CD4-positive, alpha-beta T cell (primary cell): ENCODE data around the gene SNRPE. TPM values are rescaled to one million over a fixed set of nuclear protein-coding genes. Genes with fewer than 3 reads are reported as not detected.

Source experiments
- ATAC-seq: fragments of 200-7000 bp; cut with Tn5 transposase; one replicate; pipeline ENCODE4 v1.10.0; 2022; ENCODE audit warnings: mild to moderate bottlenecking; ENCODE audit not compliant: poor library complexity
- CTCF ChIA-PET: fragments of 350-600 bp; sonication (Branson Sonifier 250); formaldehyde crosslinking; loops from one replicate; lab custom pipeline; 2021; ENCODE audit warnings: antibody characterized with exemption, inconsistent platforms; lab: Charles Lee
- POLR2A ChIA-PET: fragments of 350-600 bp; sonication (Branson Sonifier 250); formaldehyde crosslinking; loops from one replicate; lab custom pipeline; 2021; ENCODE audit warnings: antibody characterized with exemption, inconsistent platforms; lab: Charles Lee
- DNase-seq, 14 experiments: peaks; one replicate each; pipeline ENCODE4 v3.0.0-alpha.2; 2013 to 2020; ENCODE audit warnings: mixed read lengths in 2 of 14
- H3K27ac ChIP-seq, 2 donors: one replicate each; pipeline versions ENCODE4 v1.5.1 to v1.7.0; 2013; ENCODE audit warnings: low read length in 2 of 2, low read depth in 1 of 2, mild to moderate bottlenecking in 1 of 2
- H3K27me3 ChIP-seq, 2 experiments: 1 replicate in 1 of 2; 2 replicates in 1 of 2; pipeline versions ENCODE4 v1.6.1 to v1.7.0; 2013; ENCODE audit warnings: low read length in 2 of 2, control low read depth in 1 of 2, mild to moderate bottlenecking in 1 of 2, moderate library complexity in 1 of 2; ENCODE audit not compliant: insufficient read depth in 2 of 2, control insufficient read depth in 1 of 2
- H3K36me3 ChIP-seq: one replicate; pipeline ENCODE4 v1.6.1; 2013; ENCODE audit warnings: low read length, control low read depth; ENCODE audit not compliant: insufficient read depth
- H3K4me1 ChIP-seq: one replicate; pipeline ENCODE4 v1.6.1; 2013; ENCODE audit warnings: low read length, control low read depth; ENCODE audit not compliant: insufficient read depth
- H3K4me3 ChIP-seq: one replicate; pipeline ENCODE4 v1.5.1; 2013; ENCODE audit warnings: mild to moderate bottlenecking, low read length, moderate library complexity
- H3K9me3 ChIP-seq, 2 experiments: 1 replicate in 1 of 2; 2 replicates in 1 of 2; pipeline versions ENCODE4 v1.6.1 to v1.7.0; 2013; ENCODE audit warnings: low read length in 2 of 2, mild to moderate bottlenecking in 2 of 2, control low read depth in 1 of 2, moderate library complexity in 1 of 2; ENCODE audit not compliant: control insufficient read depth in 1 of 2, insufficient read depth in 1 of 2
- H3K27ac Mint-ChIP-seq: one replicate; pipeline ENCODE4 v1.8.0; 2020; ENCODE audit warnings: mixed read lengths
- H3K27me3 Mint-ChIP-seq: one replicate; pipeline ENCODE4 v1.8.0; 2021; ENCODE audit warnings: mixed read lengths
- H3K36me3 Mint-ChIP-seq: one replicate; pipeline ENCODE4 v1.8.0; 2021; ENCODE audit warnings: low read depth, mixed read lengths
- H3K4me1 Mint-ChIP-seq: one replicate; pipeline ENCODE4 v1.8.0; 2021; ENCODE audit warnings: low read depth, mixed read lengths
- H3K4me3 Mint-ChIP-seq: one replicate; pipeline ENCODE4 v1.8.0; 2020; ENCODE audit warnings: mild to moderate bottlenecking, mixed read lengths
- H3K9me3 Mint-ChIP-seq: one replicate; pipeline ENCODE4 v1.8.0; 2020; ENCODE audit warnings: mixed read lengths
- intact Hi-C, 2 experiments: fragments of 100-400 bp; cut with DNase I in 1 of 2; cut with micrococcal nuclease in 1 of 2; formaldehyde crosslinking; loops; one replicate each; pipeline versions ENCODE4 v1.15.1 to v1.9.0; 2023 to 2025; cut with DNase I, micrococcal nuclease
- total RNA-seq, 174 experiments: library from RNA in 2 of 174; stranded (reverse) in 2 of 174; gene quantifications; one replicate each; pipeline ENCODE4 v1.2.3 and lab custom pipeline; 2021 to 2026
- TF ChIP-seq, protein P1 (sequence below): fragments of 200-600 bp; IDR thresholded peaks from one replicate; pipeline ENCODE4 v1.8.0; 2022; ENCODE audit warnings: antibody characterized with exemption, mild to moderate bottlenecking

Gene SNRPE
- total RNA-seq, 2 experiments from 2014 or later: 63.0 to 65.9 TPM

DNA sequence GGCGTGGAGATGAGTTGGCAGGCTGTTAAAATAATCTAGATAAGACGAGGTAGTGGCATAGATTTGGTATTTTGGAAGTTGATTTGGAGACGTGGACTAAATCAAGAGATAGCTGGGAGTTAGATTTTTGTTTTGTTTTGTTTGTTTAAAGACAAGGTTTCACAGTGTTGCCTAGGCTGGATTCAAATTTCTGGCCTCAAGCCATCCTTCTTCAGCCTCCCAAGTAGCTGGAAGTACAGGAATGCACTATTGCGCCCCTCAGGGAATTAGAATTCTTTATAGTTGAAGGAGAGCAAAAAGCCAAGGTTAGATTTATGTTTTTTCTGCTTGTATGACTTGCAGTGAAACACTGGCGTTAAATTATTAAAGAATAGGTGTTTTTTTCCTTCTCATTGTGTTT, 22.3 kb upstream of the SNRPE start:
- H3K4me3 Mint-ChIP-seq: no peak overlapping the region
- peaks cover 93% of the 10 kb centered on the region for H3K36me3 Mint-ChIP-seq
- H3K4me3 ChIP-seq: no peak overlapping the region
- peak overlapping the region; percentile 44 for H3K27ac Mint-ChIP-seq
- peaks cover 76% of the 10 kb centered on the region for H3K36me3 ChIP-seq
- no peaks in the 10 kb centered on the region for H3K4me1 ChIP-seq
- no peaks in the 10 kb centered on the region for H3K9me3 ChIP-seq
- intact Hi-C loops: no loop called here
- DNase-seq (no peak), ATAC-seq (no peak)
- POLR2A ChIA-PET: no interaction called here
- CTCF ChIA-PET: no interaction called here
- H3K4me1 Mint-ChIP-seq: no peaks in the 10 kb centered on the region
- no peaks in the 10 kb centered on the region for H3K27me3 ChIP-seq
- H3K9me3 Mint-ChIP-seq: no peaks in the 10 kb centered on the region
- TF ChIP-seq, protein P1, sequence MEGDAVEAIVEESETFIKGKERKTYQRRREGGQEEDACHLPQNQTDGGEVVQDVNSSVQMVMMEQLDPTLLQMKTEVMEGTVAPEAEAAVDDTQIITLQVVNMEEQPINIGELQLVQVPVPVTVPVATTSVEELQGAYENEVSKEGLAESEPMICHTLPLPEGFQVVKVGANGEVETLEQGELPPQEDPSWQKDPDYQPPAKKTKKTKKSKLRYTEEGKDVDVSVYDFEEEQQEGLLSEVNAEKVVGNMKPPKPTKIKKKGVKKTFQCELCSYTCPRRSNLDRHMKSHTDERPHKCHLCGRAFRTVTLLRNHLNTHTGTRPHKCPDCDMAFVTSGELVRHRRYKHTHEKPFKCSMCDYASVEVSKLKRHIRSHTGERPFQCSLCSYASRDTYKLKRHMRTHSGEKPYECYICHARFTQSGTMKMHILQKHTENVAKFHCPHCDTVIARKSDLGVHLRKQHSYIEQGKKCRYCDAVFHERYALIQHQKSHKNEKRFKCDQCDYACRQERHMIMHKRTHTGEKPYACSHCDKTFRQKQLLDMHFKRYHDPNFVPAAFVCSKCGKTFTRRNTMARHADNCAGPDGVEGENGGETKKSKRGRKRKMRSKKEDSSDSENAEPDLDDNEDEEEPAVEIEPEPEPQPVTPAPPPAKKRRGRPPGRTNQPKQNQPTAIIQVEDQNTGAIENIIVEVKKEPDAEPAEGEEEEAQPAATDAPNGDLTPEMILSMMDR: no peak
- H3K27ac ChIP-seq: no peak overlapping the region
- no peaks in the 10 kb centered on the region for H3K27me3 Mint-ChIP-seq

DNA sequence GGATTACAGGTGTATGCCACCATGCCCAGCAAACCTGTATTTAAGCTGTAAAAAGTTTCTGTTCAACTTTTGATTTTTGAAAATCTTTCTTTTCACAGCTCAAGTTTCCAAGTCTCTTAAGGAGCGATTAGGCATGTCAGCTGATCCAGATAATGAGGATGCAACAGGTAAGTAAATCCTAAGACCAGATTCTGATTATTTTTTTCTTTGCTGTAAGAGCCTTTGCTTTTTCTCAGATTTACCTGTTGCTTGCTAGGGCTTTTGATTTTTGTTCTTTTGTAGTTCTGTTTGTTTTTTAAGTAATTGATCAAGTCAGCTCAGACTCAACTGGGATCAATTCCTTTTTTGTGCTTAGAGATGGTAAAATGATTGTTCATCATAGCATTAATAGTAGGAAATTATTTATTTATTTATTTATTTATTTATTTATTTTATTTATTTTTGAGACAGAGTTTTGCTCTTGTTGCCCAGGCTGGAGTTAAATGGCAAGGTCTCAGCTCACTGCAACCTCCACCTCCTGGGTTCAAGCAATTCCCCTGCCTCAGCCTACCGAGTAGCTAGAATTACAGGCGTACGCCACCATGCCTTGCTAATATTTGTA, 21.1 kb upstream of the SNRPE start:
- Mint-ChIP-seq H3K27me3 (no peaks in the 10 kb centered on the region), H3K36me3 (peaks cover 92% of the 10 kb centered on the region), H3K9me3 (no peaks in the 10 kb centered on the region), H3K4me3 (no peak overlapping the region), H3K27ac (no peak overlapping the region), H3K4me1 (no peaks in the 10 kb centered on the region)
- Histone ChIP-seq H3K9me3 (no peaks in the 10 kb centered on the region), H3K4me3 (no peak overlapping the region), H3K36me3 (peaks cover 76% of the 10 kb centered on the region), H3K27me3 (no peaks in the 10 kb centered on the region), H3K4me1 (no peaks in the 10 kb centered on the region), H3K27ac (no peak overlapping the region)
- TF ChIP-seq, protein P1: no peak
- ChIA-PET CTCF (no interaction called here), POLR2A (no interaction called here)
- intact Hi-C loops: no loop called here
- no peak for ATAC-seq
- DNase-seq: no peak

DNA sequence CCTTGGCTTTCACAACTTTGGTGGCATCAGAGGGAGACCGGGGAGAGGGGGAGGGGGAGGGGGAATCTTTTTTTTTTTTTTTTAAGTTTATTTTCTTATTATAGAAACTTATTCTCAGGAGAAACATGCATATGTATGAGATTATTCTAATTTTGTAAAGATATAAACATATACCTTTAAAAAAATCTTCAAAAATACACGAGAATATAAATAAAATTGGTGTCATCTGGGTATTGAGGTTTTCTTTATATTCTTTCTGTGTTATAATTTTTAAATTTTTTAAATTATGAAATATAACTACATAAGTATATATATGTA, 18.9 kb upstream of the SNRPE start:
- peaks cover 74% of the 10 kb centered on the region for H3K36me3 ChIP-seq

More for the DNA sequence above, 18.9 kb upstream of the SNRPE start:
- H3K36me3 Mint-ChIP-seq: peaks cover 89% of the 10 kb centered on the region
- H3K4me3 Mint-ChIP-seq: no peak overlapping the region
- H3K9me3 Mint-ChIP-seq: no peaks in the 10 kb centered on the region
- no peak overlapping the region for H3K27ac ChIP-seq
- ChIA-PET POLR2A (no interaction called here), CTCF (no interaction called here)
- no peak overlapping the region for H3K4me3 ChIP-seq
- no peaks in the 10 kb centered on the region for H3K9me3 ChIP-seq
- no peak for ATAC-seq
- DNase-seq: no peak
- H3K27me3 ChIP-seq: no peaks in the 10 kb centered on the region
- intact Hi-C loops: no loop called here
- H3K27ac Mint-ChIP-seq: no peak overlapping the region
- TF ChIP-seq, protein P1: no peak
- no peaks in the 10 kb centered on the region for H3K27me3 Mint-ChIP-seq
- no peaks in the 10 kb centered on the region for H3K4me1 ChIP-seq
- no peaks in the 10 kb centered on the region for H3K4me1 Mint-ChIP-seq
